SK-N-SH (cell line): Measurements from ENCODE around the gene SPATA25. TPM values are rescaled to one million over a fixed set of nuclear protein-coding genes. Genes with fewer than 3 reads are reported as not detected.
A peak's percentile ranks its signal among the peaks of the same experiment; 100 is the strongest.

Experiments used
- ELF1 ChIP-seq: IDR thresholded peaks from 2 replicates; pipeline ENCODE4 v1.4.0; 2012
- FOXJ3 ChIP-seq: sonication (generic); formaldehyde crosslinking; IDR thresholded peaks from 2 replicates; pipeline ENCODE4 v1.5.1; 2020; ENCODE audit warnings: mild to moderate bottlenecking, missing genetic modification reagents
- FOXM1 ChIP-seq: IDR thresholded peaks from 2 replicates; pipeline ENCODE4 v1.4.0; 2012; ENCODE audit warnings: low read depth, mild to moderate bottlenecking
- GATA2 ChIP-seq: sonication (generic); formaldehyde crosslinking; IDR thresholded peaks from 2 replicates; pipeline ENCODE4 v1.5.0; 2020; ENCODE audit warnings: mild to moderate bottlenecking, missing genetic modification reagents
- NFIC ChIP-seq: IDR thresholded peaks from 2 replicates; pipeline ENCODE4 v1.4.0; 2012; ENCODE audit warnings: borderline replicate concordance
- NRF1 ChIP-seq: IDR thresholded peaks from 2 replicates; pipeline ENCODE4 v1.6.1; 2012; ENCODE audit warnings: low read depth, mild to moderate bottlenecking, low read length
- RAD21 ChIP-seq: IDR thresholded peaks from 2 replicates; pipeline ENCODE4 v1.6.1; 2012; ENCODE audit warnings: mild to moderate bottlenecking, low read length
- RXRA ChIP-seq: IDR thresholded peaks from 2 replicates; pipeline ENCODE4 v1.4.0; 2012; ENCODE audit warnings: low read depth, mild to moderate bottlenecking, borderline replicate concordance
- SIN3A ChIP-seq: IDR thresholded peaks from 2 replicates; pipeline ENCODE4 v1.6.1; 2012; ENCODE audit warnings: low read depth, mild to moderate bottlenecking, low read length, moderate library complexity, borderline replicate concordance
- SMC3 ChIP-seq: IDR thresholded peaks from 2 replicates; pipeline ENCODE4 v1.6.1; 2012; ENCODE audit warnings: low read depth, low read length, improper control_type of control experiment
- TCF12 ChIP-seq: IDR thresholded peaks from 2 replicates; pipeline ENCODE4 v1.4.0; 2012
- polyA plus RNA-seq, 3 experiments: library from polyadenylated mRNA; depleted of rRNA; stranded (reverse); fragments of >200 nt; gene quantifications; 2 replicates each; pipeline ENCODE4 v1.2.3, GENCODE V29; 2012
- TF ChIP-seq, protein P1 (sequence below): IDR thresholded peaks from 2 replicates; pipeline ENCODE4 v1.4.0; 2012; ENCODE audit warnings: low read depth
- TF ChIP-seq, protein P2 (sequence below): IDR thresholded peaks from 2 replicates; pipeline ENCODE4 v1.4.0; 2012; ENCODE audit warnings: low read depth, borderline replicate concordance
- TF ChIP-seq, protein P3 (sequence below): IDR thresholded peaks from 2 replicates; pipeline ENCODE4; 2012
- TF ChIP-seq, protein P4 (sequence below): fragments of 200-600 bp; sonication (generic); IDR thresholded peaks from 2 replicates; pipeline ENCODE4 v1.6.1; 2017; ENCODE audit warnings: antibody characterized with exemption, mild to moderate bottlenecking, moderate library complexity
- TF ChIP-seq, protein P5 (sequence below): fragments of 150-350 bp; IDR thresholded peaks from 2 replicates; pipeline ENCODE4 v1.6.1; 2016; ENCODE audit warnings: mild to moderate bottlenecking, low read depth, low read length

The SPATA25 gene
- polyA plus RNA-seq, 1 of the 3 experiments (the other 2 are of a cell fraction): 1.3 TPM

DNA sequence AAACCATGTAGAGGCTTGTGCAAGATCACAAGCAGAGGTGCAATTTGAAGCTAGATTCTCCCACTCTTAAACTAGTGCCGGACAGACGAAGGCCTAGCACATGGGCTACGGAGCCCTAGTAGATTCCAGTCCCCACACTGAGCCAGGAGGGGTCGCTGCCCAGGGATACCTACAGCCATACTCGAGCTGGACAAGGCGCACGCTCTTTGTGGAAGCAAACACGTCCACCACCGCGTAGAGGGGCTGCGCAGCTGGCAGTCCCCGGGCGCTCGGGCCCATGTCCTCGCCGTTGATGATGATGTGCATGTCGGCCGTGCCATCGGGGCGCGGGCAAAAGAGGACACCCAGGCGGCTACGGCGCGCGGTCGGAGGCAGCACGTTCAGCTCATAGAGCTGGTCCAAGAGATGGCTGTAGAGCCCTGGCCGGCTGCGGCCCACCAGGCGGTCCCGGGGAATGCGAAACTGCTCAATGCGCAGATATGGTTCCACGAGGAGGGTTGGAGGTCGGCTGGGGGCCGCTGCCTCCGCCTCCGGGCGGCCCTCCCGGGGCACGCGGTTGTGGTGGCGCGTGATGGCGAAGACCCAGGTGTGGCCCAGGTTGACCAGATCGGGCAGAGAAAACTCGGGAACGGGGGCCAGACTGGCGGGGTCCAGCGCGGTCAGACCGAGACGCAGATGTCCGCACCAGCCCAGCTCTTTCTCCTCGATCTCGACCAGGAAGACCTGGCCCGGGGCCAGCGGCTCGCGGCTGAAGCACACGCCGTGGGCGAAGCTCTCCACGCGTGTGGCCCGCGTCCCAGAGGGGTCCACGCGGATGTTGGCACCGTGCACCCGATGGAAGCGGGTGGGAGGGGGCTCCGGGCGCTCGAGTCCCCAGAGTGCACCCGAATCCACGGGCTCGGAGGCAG is 2.9 kb upstream of the SPATA25 start (continued):
- TF ChIP-seq SMC3: peak; percentile 42
- TF ChIP-seq NRF1: peak; percentile 41
- no peak for TF ChIP-seq GATA2 (CRISPR knock-in tag)
- TF ChIP-seq RXRA: no peak
- no peak for TF ChIP-seq FOXJ3 (CRISPR knock-in tag)
- TF ChIP-seq FOXM1: no peak
- peak; percentile 62 for TF ChIP-seq RAD21
- TF ChIP-seq, protein P1, sequence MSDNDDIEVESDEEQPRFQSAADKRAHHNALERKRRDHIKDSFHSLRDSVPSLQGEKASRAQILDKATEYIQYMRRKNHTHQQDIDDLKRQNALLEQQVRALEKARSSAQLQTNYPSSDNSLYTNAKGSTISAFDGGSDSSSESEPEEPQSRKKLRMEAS: peak; percentile 77
- TF ChIP-seq, protein P2, sequence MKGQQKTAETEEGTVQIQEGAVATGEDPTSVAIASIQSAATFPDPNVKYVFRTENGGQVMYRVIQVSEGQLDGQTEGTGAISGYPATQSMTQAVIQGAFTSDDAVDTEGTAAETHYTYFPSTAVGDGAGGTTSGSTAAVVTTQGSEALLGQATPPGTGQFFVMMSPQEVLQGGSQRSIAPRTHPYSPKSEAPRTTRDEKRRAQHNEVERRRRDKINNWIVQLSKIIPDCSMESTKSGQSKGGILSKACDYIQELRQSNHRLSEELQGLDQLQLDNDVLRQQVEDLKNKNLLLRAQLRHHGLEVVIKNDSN: no peak
- TF ChIP-seq NFIC: peak; percentile 37
- no peak for TF ChIP-seq TCF12
- TF ChIP-seq SIN3A: peak; percentile 61; the same call in 1 of the 2 replicates
- TF ChIP-seq, protein P3, sequence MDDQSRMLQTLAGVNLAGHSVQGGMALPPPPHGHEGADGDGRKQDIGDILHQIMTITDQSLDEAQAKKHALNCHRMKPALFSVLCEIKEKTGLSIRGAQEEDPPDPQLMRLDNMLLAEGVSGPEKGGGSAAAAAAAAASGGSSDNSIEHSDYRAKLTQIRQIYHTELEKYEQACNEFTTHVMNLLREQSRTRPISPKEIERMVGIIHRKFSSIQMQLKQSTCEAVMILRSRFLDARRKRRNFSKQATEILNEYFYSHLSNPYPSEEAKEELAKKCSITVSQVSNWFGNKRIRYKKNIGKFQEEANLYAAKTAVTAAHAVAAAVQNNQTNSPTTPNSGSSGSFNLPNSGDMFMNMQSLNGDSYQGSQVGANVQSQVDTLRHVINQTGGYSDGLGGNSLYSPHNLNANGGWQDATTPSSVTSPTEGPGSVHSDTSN: no peak
- TF ChIP-seq, protein P4, sequence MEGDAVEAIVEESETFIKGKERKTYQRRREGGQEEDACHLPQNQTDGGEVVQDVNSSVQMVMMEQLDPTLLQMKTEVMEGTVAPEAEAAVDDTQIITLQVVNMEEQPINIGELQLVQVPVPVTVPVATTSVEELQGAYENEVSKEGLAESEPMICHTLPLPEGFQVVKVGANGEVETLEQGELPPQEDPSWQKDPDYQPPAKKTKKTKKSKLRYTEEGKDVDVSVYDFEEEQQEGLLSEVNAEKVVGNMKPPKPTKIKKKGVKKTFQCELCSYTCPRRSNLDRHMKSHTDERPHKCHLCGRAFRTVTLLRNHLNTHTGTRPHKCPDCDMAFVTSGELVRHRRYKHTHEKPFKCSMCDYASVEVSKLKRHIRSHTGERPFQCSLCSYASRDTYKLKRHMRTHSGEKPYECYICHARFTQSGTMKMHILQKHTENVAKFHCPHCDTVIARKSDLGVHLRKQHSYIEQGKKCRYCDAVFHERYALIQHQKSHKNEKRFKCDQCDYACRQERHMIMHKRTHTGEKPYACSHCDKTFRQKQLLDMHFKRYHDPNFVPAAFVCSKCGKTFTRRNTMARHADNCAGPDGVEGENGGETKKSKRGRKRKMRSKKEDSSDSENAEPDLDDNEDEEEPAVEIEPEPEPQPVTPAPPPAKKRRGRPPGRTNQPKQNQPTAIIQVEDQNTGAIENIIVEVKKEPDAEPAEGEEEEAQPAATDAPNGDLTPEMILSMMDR: peak; percentile 68
- TF ChIP-seq, protein P5, sequence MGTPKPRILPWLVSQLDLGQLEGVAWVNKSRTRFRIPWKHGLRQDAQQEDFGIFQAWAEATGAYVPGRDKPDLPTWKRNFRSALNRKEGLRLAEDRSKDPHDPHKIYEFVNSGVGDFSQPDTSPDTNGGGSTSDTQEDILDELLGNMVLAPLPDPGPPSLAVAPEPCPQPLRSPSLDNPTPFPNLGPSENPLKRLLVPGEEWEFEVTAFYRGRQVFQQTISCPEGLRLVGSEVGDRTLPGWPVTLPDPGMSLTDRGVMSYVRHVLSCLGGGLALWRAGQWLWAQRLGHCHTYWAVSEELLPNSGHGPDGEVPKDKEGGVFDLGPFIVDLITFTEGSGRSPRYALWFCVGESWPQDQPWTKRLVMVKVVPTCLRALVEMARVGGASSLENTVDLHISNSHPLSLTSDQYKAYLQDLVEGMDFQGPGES: no peak
- TF ChIP-seq ELF1: no peak
- TF ChIP-seq, all 33 proteins: peak for 9
